HL-60 (cell line): ENCODE results near the gene BLMH.

Experiments used
- DNase-seq, 2 experiments: peaks; one replicate each; pipeline ENCODE4 v3.0.0-alpha.2; 2010 to 2020; ENCODE audit warnings: low read depth in 1 of 2, low spot score in 1 of 2
- H3K27ac ChIP-seq: fragments of 250-450 bp; sonication (Bioruptor Pico); replicated peaks from 2 replicates; pipeline ENCODE4 v1.5.1; 2020; ENCODE audit warnings: mild to moderate bottlenecking, moderate library complexity
- H3K27me3 ChIP-seq: fragments of 250-450 bp; sonication (Bioruptor Pico); 2 replicates; pipeline ENCODE4 v1.5.1; 2021; ENCODE audit warnings: mild to moderate bottlenecking, moderate library complexity; ENCODE audit not compliant: insufficient read depth, poor library complexity, severe bottlenecking
- H3K4me3 ChIP-seq: replicated peaks from 2 replicates; pipeline ENCODE4 v1.5.1; 2011; ENCODE audit warnings: mild to moderate bottlenecking, control low read depth, low read length; ENCODE audit not compliant: insufficient read depth
- GABPA ChIP-seq: IDR thresholded peaks from 2 replicates; pipeline ENCODE4 v1.6.1; 2012; ENCODE audit warnings: low read depth
- POLR2AphosphoS5 ChIP-seq: IDR thresholded peaks from 2 replicates; pipeline ENCODE4 v1.6.1; 2012; ENCODE audit warnings: low read depth
- SPI1 ChIP-seq: IDR thresholded peaks from 2 replicates; pipeline ENCODE4 v1.6.1; 2012; ENCODE audit warnings: low read depth, mild to moderate bottlenecking, borderline replicate concordance
- TF ChIP-seq, protein P1 (sequence below): IDR thresholded peaks from one replicate; pipeline ENCODE4 v1.5.1; 2011; ENCODE audit warnings: low read length, control low read depth, inconsistent platforms; ENCODE audit not compliant: insufficient read depth
- TF ChIP-seq, protein P2 (sequence below): IDR thresholded peaks from 2 replicates; pipeline ENCODE4 v1.6.1; 2012; ENCODE audit warnings: low read depth; ENCODE audit not compliant: insufficient replicate concordance

BLMH gene

DNA sequence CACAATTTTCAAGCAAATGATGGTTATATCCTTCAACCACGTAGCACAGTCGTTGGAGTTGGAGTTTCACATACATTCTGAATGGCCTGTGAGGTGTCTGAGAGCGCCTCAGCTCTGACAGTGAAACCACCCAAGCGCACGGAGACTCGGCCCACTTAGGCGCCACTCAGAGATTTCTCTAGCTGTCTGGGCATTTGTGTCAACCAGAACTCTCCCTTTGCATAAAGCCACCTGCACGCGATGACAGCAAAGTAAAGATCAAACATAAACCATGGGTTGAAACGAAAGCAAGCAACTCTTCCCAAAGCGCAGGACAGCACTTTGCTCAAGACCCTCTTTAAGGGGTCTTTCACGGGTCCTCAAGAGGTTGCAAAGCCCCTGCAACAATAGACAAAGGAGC, 56.8 kb downstream of the BLMH start:
- no peak for DNase-seq
- Histone ChIP-seq H3K27ac (no peak overlapping the region), H3K27me3 (peaks cover 22% of the 10 kb centered on the region), H3K4me3 (no peak overlapping the region)
- no peak for TF ChIP-seq POLR2AphosphoS5
- TF ChIP-seq, protein P1, sequence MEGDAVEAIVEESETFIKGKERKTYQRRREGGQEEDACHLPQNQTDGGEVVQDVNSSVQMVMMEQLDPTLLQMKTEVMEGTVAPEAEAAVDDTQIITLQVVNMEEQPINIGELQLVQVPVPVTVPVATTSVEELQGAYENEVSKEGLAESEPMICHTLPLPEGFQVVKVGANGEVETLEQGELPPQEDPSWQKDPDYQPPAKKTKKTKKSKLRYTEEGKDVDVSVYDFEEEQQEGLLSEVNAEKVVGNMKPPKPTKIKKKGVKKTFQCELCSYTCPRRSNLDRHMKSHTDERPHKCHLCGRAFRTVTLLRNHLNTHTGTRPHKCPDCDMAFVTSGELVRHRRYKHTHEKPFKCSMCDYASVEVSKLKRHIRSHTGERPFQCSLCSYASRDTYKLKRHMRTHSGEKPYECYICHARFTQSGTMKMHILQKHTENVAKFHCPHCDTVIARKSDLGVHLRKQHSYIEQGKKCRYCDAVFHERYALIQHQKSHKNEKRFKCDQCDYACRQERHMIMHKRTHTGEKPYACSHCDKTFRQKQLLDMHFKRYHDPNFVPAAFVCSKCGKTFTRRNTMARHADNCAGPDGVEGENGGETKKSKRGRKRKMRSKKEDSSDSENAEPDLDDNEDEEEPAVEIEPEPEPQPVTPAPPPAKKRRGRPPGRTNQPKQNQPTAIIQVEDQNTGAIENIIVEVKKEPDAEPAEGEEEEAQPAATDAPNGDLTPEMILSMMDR: no peak
- TF ChIP-seq GABPA: no peak

DNA sequence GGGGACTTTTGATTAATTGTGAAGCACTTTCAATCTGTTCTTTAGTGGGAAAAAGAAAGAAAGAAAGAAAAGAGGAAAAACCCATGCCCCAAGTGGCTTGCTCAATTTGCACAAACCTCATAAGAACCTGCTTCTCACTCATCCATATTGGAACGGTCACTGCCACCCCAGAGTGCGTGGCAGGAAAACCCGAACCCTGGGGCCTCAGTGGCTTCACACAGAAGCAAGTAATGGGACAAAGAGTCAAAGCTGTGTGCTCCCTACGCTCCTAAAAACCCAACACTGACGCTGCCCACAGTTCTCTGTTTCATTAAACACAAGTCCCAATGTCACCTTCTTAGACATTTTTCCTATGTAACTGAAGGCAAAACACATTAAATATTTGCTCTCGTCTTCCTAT, 57.4 kb downstream of the BLMH start:
- Histone ChIP-seq H3K27ac (no peak overlapping the region), H3K4me3 (no peak overlapping the region), H3K27me3 (peaks cover 22% of the 10 kb centered on the region)
- DNase-seq: no peak
- TF ChIP-seq, protein P1: no peak
- TF ChIP-seq POLR2AphosphoS5: no peak
- no peak for TF ChIP-seq GABPA
- TF ChIP-seq SPI1: no peak
- TF ChIP-seq, protein P2, sequence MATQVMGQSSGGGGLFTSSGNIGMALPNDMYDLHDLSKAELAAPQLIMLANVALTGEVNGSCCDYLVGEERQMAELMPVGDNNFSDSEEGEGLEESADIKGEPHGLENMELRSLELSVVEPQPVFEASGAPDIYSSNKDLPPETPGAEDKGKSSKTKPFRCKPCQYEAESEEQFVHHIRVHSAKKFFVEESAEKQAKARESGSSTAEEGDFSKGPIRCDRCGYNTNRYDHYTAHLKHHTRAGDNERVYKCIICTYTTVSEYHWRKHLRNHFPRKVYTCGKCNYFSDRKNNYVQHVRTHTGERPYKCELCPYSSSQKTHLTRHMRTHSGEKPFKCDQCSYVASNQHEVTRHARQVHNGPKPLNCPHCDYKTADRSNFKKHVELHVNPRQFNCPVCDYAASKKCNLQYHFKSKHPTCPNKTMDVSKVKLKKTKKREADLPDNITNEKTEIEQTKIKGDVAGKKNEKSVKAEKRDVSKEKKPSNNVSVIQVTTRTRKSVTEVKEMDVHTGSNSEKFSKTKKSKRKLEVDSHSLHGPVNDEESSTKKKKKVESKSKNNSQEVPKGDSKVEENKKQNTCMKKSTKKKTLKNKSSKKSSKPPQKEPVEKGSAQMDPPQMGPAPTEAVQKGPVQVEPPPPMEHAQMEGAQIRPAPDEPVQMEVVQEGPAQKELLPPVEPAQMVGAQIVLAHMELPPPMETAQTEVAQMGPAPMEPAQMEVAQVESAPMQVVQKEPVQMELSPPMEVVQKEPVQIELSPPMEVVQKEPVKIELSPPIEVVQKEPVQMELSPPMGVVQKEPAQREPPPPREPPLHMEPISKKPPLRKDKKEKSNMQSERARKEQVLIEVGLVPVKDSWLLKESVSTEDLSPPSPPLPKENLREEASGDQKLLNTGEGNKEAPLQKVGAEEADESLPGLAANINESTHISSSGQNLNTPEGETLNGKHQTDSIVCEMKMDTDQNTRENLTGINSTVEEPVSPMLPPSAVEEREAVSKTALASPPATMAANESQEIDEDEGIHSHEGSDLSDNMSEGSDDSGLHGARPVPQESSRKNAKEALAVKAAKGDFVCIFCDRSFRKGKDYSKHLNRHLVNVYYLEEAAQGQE: no peak

DNA sequence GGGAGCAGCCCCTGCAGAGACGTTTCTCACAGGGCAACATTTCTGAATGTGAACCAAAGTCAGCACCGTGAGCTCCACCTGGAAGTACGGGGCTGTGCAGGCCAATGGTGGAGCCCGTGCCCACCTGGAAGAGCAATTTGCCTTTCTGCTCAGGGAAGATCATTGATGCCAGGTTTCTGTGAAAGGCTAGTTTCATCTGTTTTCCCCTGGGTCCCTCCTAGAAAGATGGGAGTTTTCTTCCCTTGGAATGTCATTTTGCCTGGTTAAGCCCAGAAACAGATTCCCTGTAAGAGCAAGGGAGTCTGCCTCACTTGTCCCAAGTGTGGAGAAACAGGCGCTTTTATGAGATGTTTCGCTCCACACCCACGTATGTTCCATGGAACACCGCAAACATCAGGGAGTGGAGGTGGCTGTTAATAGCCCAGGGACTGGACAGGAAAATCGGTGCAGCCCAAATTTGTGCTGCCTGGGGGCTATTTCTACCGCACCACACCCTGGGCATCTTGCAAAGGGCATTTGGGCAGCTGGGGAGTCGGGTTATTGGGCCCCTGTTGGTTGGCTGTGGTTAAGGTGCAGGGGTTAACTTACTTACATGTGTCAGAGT, 58.8 kb downstream of the BLMH start:
- TF ChIP-seq POLR2AphosphoS5: no peak
- no peak for TF ChIP-seq SPI1
- TF ChIP-seq, protein P2: no peak
- TF ChIP-seq GABPA: no peak
- TF ChIP-seq, protein P1: no peak
- H3K4me3 ChIP-seq: no peak overlapping the region
- H3K27me3 ChIP-seq: peaks cover 22% of the 10 kb centered on the region
- DNase-seq: no peak
- no peak overlapping the region for H3K27ac ChIP-seq
